H7 (cell line): ENCODE measurements around the gene PTPRU. TPM values are rescaled to one million over a fixed set of nuclear protein-coding genes. Genes with fewer than 3 reads are reported as not detected.

ENCODE experiments used
- total RNA-seq: library from RNA; depleted of rRNA; stranded (reverse); fragments of >200 nt; shearing (Covaris generic); gene quantifications from 2 replicates; pipeline ENCODE4 v1.2.3, GENCODE V29; 2014; rRNA removed

Gene PTPRU
- total RNA-seq, 1 experiment from 2014 or later, result 24.6 TPM

Other genes starting within 250 kb of the PTPRU start
- gene TMEM200B, start 112.6 kb upstream of the PTPRU start, total RNA-seq, result 53.7 and 59.5 TPM in 2 replicates
- gene SRSF4, start 54.6 kb upstream of the PTPRU start, total RNA-seq, result 62.5 and 76.6 TPM in 2 replicates
- 62.1 and 71.1 TPM in 2 replicates for gene MECR, start 5.6 kb upstream of the PTPRU start, total RNA-seq